Stimulated activated naive CD4-positive, alpha-beta T cell (primary cell): ENCODE results near the gene MRE11.
"Not testable (repeated sequence)": the region's sequence is repeated elsewhere in the genome, so short reads cannot be mapped to it uniquely, and the experiment has no call there.

ENCODE experiments used
- DNase-seq, 6 experiments: peaks; one replicate each; lab custom pipeline; 2025; lab: John Stamatoyannopoulos, UW

Gene MRE11

DNA sequence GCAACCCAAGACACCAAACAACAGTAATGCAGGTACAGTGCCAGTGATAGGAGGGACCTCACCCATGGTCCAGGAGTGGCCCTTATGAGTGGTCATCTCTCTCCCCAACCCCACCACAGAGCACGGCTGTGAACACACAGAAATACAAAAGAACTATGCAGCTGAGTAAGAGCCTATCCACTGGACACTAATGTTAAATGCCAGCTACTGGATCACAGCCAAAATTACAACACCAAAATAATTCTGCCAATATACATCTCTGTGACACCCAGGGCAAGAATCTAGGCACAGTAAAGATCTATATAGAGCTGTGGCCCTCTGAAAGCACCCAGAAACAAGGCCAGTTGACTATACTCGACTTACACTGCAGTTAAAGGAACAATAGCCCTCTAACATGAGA is 69.6 kb downstream of the MRE11 start:
- no peak for DNase-seq

DNA sequence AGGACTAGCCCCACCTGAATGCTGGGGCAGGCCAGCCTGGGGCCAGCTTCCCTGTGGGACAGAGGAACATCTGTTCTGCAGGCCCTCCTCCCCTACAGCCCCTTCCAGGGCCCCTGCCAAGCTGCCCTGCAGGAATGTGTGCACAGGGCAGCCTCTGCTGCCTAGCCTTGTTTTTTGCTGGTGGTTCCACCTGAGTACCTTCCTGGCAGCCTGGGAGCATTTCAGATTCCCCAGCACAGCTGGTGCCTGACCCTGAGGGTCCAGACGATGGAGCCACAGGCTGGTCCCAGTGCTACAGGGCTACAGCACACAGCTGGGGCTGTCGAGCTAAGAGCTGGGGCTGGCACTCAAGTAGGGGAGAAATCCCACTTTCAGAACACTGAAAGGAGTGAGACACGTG is 70.1 kb downstream of the MRE11 start:
- DNase-seq: no peak

DNA sequence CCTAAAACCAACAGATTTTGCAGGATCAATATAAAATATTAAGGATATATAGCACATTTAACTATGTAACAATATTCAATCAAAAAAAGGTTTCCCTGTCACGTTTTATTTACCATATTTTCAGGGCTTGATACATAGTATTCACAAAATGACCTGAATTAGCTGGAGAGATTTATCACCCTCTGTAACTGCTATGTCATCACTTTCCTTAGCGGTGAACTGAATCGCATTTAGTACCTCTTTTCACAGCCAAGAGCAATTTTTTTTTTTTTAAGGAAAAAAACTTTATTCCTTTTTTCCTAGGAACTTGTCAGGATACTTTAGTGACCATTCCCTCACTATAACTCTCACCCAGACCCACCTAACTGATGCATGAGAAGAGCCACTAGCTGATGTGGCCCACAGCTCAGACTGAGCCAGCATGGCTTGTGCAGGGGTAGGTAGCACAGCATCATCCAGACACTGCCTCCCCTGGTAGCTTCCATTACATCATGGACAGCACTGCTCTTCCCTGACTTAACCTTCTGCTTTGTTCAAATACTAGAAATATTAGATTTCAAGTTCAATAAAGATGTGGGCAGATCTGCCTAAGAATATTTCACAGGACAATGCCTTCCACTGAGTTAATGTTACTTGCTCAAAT is 75.4 kb downstream of the MRE11 start:
- no peak for DNase-seq

DNA sequence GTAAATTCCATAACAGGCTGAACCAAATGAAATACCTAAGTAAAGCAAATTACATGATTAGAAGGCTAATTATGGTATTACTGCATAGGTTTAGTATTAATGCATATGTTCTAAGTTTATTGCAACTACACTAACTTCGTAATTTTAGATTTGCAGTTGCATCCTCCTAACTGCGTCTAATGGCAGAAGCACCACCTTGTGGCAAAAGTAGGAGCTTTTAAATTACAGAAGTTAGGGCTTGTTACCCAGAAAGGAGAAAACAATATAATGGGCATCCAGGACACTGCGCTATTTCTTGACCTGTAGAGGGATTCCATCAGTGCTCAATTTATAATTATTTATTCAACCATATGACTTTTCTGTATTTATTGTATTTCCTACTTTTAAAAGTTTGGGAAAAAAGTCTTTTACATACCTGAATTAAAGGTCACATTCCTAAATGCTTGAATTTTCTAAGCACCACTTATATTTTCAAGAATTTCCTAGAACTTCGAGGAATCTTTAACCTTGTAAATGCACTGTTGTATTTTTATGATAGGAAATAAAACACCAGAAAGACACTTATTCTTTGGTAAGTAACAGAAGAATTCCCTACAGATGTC is 76.2 kb downstream of the MRE11 start:
- no peak for DNase-seq

DNA sequence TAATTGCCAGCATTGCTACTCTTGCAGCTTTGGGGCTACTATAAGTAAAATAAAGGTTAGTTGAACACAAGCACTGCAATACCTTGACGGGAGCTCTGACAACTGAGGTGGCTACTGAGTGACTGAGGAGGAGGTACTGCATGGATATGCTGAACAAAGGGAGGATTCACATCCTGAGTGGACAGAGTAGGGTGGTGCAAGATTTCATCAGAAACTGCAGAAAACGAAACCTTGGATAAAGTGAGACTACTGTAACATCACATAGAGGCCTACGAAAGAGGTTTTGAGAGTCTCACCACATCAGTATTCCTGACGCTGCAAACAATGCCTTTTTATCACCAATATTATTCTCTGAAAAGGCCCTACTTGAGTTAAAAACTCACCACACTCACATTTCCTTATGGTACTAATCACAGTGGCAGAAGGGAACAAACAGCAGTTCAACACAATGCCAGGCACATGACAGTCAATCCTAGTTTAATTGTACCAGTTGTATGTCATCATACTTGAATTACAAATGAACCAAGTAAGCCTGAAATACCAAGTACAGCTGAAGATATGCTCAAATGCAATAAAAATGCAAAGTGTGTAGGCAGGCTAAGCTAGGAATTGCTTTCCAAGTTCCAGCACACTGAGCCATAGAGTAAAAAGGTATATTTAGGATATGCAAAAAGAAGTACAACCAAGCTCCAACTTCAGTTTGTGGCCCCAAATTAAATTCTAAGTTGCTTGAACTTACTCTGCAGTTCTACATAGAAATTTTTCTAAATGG is 88.4 kb downstream of the MRE11 start:
- no peak for DNase-seq

DNA sequence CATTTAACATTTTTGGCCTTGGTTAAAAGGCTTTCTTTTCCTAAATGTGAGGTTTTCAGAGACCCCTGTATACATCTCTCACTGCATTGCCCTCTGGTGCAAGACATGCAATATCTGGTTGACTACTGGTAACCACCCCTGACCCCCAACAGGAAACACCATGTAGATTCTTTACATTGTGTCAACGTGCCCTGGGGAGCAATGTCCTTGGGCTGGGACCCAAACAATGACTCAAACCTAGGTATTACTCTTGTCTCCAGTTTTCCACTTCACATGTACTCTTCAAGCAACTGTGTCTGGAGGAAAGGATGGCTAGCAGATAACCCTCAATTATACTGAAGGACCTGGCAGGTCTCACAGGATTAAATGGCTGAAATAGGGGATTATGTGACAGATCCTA is 91.3 kb downstream of the MRE11 start:
- no peak for DNase-seq

DNA sequence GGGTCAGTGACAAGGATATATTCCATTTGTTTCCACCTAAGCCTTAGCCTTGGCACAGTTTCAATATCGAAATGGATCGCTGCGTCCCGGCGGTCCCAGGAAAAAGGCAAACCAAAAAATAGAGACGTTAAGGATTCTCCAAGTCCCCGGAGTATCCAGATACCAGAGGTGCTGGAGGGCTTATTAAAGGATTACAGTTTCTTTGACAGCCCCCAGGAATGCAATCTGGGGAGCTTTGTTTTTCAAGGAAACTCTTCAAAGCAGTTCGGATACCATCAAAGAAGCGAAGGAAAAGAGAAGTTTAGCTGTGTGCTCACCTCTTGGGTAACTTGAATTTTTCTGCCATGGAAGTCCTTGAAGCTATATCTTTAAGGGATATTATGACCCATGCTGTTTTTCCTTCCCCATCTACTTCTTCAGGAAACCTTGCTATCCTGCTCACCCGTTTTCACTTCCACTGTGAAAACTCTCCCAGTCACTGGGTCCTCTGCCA is 91.8 kb downstream of the MRE11 start:
- no peak for DNase-seq

DNA sequence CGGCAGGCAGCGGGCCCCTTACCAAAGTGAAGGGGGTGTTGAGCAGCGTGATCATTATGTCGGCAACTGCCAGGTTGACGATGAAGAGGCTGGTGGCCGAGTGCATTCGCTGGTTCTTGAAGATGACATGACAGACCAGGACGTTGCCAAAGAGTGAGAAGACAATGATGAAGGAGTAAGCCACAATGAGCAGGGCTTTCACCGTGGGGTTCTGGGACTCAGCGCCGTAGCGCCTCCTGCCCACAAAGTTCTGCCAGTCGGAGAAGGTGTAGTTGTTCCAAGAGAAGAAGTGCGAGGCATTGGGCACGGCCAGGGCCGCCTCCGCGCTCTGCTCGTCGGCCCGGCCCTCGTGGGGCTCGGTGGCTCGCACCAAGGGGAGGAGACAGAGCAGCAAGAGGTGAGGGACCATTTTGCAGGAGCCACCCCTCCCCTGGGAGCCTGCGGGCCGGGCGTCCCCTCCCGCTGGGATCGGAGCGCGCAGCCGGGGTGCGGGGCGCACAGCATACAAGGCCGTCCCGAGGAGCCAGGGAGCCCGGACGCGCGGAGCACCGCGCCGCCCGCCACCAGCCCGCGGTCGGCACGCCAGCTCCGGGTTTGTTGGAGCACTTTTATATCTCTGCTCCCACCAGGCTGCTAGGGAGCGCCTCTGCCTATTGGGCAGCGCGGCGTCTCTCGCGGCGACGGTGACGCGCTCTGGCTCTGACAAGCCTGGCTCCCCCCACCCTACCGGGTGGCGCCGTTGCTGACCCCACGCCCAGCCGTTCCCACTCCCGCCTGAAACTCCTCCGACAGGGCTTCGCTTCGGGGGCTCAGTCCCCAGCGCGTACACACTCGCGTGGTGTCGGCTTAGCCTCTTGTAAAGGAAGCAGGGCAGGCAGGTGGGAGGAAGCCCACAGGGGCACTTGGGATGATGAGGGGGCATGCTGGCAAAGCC is 92.5 kb downstream of the MRE11 start, which contains the start of gene GPR83:
Gene GPR83 (minus strand): TSS at position 581 of the 934 bp plus-strand sequence. CDS start 172 bp downstream, at position 409.
- no peak for DNase-seq

DNA sequence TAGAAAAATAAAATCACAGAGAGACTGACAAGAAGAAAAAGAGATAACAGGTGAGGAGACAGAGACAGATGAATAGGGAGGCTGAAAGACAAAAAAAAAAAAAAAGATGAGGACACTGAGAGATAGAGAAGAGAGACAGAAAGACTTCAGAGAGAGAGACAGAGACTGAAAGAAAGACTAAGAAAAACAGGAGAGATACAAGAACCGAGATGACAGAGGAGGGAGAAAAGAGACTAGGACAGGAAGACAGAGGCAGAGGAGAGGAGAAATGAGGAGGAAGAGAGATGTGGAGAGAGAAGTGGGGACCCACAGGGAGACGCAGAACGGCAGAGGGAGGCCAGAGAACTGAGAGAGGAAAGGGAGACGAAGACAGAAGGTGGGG is 93.2 kb downstream of the MRE11 start:
- no peak for DNase-seq

DNA sequence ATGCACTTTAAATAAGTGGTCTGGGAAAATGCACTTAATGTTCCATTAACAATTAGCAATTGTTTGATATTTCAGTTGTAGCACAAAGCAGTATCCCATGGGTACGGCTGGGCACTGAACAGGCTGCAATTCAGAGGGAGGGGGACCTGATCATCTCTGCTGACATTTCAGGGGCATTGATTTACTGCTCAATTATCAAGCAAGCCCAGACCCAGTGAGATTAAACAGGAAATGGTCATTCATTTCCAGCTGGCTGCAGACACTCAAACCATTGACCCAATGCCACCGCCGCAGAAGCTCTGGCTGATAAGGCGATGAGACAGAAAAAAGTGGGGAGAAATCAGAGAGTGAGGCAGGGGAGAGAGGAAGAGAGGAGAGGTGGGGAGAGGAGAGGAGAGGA is 93.6 kb downstream of the MRE11 start:
- DNase-seq: no peak

DNA sequence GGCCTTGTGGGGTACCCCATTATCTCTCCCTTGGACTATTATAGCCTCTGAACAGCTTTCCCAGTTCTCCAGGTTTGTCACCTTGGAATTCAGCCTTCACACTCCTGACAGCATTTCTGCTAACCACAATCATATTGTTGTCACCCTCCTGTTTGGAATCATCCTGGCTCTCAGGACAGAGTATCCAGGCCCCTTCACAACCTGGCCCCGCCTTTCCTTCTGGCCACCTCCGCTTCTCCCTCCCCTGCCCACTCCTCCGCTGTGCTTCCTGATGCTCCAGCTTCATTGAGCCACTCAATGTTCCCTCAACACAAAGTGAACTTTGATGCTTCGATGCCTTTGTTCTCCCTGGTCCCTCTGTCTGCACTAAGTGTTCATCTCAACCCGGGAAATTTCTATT is 95.5 kb downstream of the MRE11 start:
- DNase-seq: no peak

DNA sequence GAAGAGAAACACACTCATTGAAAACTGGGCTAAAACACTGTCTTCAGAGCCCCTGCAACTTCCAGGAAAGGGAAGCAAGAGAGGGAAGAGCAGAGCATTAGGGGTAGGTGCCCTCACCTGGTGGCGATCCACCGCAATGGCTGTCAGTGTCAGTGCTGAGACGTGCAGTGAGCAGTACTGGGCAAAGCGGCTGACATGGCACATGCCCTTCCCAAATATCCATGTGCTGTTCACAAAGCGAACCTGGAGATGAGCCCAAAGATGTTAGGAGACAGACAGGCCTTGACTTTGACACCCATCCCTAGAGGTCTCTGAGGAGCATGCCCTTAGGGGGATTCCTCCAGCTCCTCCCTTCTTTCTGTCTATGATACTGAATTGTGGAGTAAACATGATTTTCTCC is 97.4 kb downstream of the MRE11 start:
- DNase-seq: no peak

DNA sequence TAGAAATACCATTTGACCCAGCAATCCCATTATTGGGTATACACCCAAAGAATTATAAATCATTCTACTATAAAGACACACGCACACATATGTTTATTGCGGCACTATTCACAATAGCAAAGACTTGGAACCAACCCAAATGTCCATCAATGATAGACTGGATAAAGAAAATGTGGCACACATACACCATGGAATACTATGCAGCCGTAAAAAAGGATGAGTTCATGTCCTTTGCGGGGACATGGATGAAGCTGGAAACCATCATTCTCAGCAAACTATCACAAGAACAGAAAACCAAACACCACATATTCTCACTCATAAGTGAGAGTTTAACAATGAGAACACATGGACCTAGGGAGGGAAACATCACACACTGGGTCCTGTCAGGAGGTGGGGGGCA is 101.7 kb downstream of the MRE11 start:
- not testable (repeated sequence) for DNase-seq

DNA sequence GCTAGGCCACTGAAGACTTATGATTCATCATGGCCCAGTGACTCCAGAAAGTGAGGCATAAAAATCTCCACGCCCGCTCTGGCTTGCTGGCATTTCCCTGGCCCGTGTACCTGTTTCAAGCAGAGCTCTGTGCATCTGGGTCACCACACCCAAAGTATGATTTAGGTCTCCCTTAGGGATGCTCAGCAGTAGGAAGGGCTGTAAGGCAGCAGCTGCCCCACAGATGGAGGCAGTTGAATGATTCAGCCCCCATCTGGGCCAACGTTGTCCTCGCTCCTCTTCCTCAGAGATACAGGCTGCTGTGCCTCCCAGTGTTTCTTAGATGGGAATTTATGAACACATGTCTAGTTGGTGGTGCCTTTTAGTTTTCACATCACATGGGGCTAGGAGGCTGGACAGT is 114.0 kb downstream of the MRE11 start:
- no peak for DNase-seq

DNA sequence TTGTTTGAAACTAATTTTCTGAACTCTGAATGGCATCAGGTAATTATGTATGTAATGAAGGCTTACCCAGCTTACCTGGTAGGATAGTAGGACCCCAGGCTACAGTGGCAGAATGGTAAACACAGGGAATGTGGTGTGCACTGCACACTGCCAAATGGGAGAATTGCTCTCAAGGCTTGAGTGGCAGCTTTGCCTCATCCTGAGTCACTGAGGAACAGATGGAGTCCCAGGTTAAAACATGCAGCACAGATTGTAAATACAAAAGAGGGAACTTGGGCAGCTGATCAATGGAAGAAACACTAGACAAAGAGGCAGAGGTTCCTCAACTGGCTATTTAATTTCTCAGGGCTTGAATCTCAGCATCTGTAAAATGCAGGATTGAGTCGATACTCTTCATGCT is 116.8 kb downstream of the MRE11 start:
- DNase-seq: no peak

DNA sequence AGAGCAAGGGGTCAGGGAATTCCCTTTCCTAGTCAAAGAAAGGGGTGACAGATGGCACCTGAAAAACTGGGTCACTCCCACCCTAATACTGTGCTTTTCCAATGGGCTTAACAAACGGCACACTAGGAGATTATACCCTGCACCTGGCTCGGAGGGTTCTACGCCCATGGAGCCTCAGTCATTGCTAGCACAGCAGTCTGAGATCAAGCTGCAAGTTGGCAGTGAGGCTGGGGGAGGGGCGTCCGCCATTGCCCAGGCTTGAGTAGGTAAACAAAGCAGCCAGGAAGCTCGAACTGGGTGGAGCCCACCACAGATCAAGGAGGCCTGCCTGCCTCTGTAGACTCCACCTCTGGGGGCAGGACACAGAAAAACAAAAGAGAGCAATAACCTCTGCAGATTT is 123.1 kb downstream of the MRE11 start:
- DNase-seq: not testable (repeated sequence)
